Smooth muscle cell (in vitro differentiated cells): Measurements from ENCODE around the gene GDPD5. TPM values are rescaled to one million over a fixed set of nuclear protein-coding genes. Genes with fewer than 3 reads are reported as not detected.

Experiments used
- DNase-seq: peaks from one replicate; lab custom pipeline; 2025; ENCODE audit not compliant: unreplicated experiment; lab: John Stamatoyannopoulos, UW
- H2AFZ ChIP-seq: fragments of 200-600 bp; sonication (generic); 2 replicates; pipeline ENCODE4 v1.6.0; 2016; ENCODE audit warnings: antibody characterized with exemption, low read depth, mild to moderate bottlenecking
- H3F3A ChIP-seq: fragments of 200-600 bp; sonication (generic); 2 replicates; pipeline ENCODE4 v1.6.0; 2017; ENCODE audit warnings: antibody characterized with exemption, low read depth
- H3K27ac ChIP-seq: fragments of 200-600 bp; sonication (generic); 2 replicates; pipeline ENCODE4 v1.5.1; 2016; ENCODE audit warnings: low read depth, mild to moderate bottlenecking
- H3K27me3 ChIP-seq: fragments of 200-600 bp; sonication (generic); 2 replicates; pipeline ENCODE4 v1.6.1; 2016; ENCODE audit warnings: low read depth, mild to moderate bottlenecking
- H3K36me3 ChIP-seq: fragments of 200-600 bp; sonication (generic); 2 replicates; pipeline ENCODE4 v1.5.1; 2016; ENCODE audit warnings: low read depth
- H3K4me1 ChIP-seq: fragments of 200-600 bp; sonication (generic); 2 replicates; pipeline ENCODE4 v1.5.1; 2016; ENCODE audit warnings: low read depth
- H3K4me2 ChIP-seq: fragments of 200-600 bp; sonication (generic); 2 replicates; pipeline ENCODE4 v1.6.0; 2016; ENCODE audit warnings: mild to moderate bottlenecking
- H3K4me3 ChIP-seq: fragments of 200-600 bp; sonication (generic); 2 replicates; pipeline ENCODE4 v1.5.1; 2016; ENCODE audit warnings: mild to moderate bottlenecking
- H3K79me2 ChIP-seq: fragments of 200-600 bp; sonication (generic); 2 replicates; pipeline ENCODE4 v1.6.0; 2016; ENCODE audit warnings: low read depth, mild to moderate bottlenecking
- H3K9ac ChIP-seq: fragments of 200-600 bp; sonication (generic); 2 replicates; pipeline ENCODE4 v1.6.0; 2016; ENCODE audit warnings: low read depth
- H3K9me3 ChIP-seq: fragments of 200-600 bp; sonication (generic); replicated peaks from 2 replicates; pipeline ENCODE4 v1.5.1; 2016; ENCODE audit warnings: low read depth
- H4K20me1 ChIP-seq: fragments of 200-600 bp; sonication (generic); 2 replicates; pipeline ENCODE4 v1.6.0; 2016; ENCODE audit warnings: low read depth
- WGBS: methylation state at CpG from one replicate; pipeline ENCODE4 v1.1.7; 2016; ENCODE audit warnings: low lambda C conversion rate; 5-methylcytosine and 5-hydroxymethylcytosine counted together
- polyA plus RNA-seq: library from polyadenylated mRNA; unstranded; fragments of >200 nt; fragmentation: Nextera tagmentation; extraction: Ambion mirVana; gene quantifications from 2 replicates; pipeline ENCODE4 v1.2.1, GENCODE V29; 2016
- total RNA-seq: library from RNA; depleted of rRNA; stranded (reverse); fragments of >200 nt; gene quantifications from 2 replicates; pipeline ENCODE4 v1.2.3, GENCODE V29; 2014
- TF ChIP-seq, protein P1 (sequence below): fragments of 200-600 bp; sonication (generic); IDR thresholded peaks from 2 replicates; pipeline ENCODE4 v1.5.1; 2017; ENCODE audit warnings: borderline replicate concordance, mild to moderate bottlenecking, antibody characterized with exemption; ENCODE audit not compliant: insufficient read depth, poor library complexity, severe bottlenecking

GDPD5 gene
- total and polyA plus RNA-seq, 2 experiments from 2014 or later = 2.3 to 5.8 TPM

DNA sequence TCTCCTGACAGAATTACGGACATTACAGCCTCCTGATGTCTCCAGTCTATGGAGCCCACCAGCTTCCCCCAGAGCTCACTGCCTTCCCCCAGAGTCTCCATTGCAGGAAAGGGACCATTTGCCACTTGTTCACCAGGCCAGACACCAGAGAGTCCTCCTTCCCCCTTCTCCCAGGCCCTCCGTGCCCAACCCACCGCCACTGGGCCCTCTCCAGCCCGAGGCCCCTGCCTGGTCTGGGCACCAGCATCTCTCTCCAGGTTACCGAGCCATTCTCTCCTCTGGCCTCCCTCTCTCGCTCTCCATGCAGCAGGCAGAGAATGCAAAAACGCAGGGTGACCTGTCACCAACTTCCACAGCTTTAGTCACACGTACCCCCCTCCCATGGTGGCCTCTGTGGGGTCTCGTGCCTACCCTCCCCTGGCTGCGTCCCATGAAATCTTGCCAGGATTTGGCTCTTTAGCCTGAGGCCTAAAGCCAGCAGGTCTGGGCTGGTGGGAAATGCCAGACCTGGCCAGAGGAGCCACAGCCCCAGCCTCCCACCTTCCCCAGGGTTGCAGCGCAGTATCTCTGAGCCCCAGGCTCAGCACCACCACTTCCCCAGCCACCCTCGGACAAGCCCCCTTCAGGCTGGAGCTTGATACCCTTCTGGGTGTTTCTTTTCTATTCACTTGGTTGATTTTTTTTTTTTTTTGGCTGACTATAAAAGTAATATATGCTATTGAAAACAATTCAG lies 29.5 kb upstream of the GDPD5 start:
- peak overlapping the region; percentile 37 for H3K4me2 ChIP-seq
- no peaks in the 10 kb centered on the region for H3K36me3 ChIP-seq
- H3K9me3 ChIP-seq = no peaks in the 10 kb centered on the region
- H3K79me2 ChIP-seq = peaks cover 9% of the 10 kb centered on the region
- H3F3A ChIP-seq = peaks cover 32% of the 10 kb centered on the region
- H3K4me1 ChIP-seq = peaks cover 33% of the 10 kb centered on the region
- peak overlapping the region; percentile 70 for H3K9ac ChIP-seq
- TF ChIP-seq, protein P1, sequence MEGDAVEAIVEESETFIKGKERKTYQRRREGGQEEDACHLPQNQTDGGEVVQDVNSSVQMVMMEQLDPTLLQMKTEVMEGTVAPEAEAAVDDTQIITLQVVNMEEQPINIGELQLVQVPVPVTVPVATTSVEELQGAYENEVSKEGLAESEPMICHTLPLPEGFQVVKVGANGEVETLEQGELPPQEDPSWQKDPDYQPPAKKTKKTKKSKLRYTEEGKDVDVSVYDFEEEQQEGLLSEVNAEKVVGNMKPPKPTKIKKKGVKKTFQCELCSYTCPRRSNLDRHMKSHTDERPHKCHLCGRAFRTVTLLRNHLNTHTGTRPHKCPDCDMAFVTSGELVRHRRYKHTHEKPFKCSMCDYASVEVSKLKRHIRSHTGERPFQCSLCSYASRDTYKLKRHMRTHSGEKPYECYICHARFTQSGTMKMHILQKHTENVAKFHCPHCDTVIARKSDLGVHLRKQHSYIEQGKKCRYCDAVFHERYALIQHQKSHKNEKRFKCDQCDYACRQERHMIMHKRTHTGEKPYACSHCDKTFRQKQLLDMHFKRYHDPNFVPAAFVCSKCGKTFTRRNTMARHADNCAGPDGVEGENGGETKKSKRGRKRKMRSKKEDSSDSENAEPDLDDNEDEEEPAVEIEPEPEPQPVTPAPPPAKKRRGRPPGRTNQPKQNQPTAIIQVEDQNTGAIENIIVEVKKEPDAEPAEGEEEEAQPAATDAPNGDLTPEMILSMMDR = no peak
- H3K27ac ChIP-seq = peak overlapping the region; percentile 99
- H3K27me3 ChIP-seq = no peaks in the 10 kb centered on the region
- H2AFZ ChIP-seq = no peak overlapping the region
- H3K4me3 ChIP-seq = no peak overlapping the region
- no peaks in the 10 kb centered on the region for H4K20me1 ChIP-seq
- 92% methylated on average over 12 of the region's 12 CpGs for WGBS
- DNase-seq = no peak

DNA sequence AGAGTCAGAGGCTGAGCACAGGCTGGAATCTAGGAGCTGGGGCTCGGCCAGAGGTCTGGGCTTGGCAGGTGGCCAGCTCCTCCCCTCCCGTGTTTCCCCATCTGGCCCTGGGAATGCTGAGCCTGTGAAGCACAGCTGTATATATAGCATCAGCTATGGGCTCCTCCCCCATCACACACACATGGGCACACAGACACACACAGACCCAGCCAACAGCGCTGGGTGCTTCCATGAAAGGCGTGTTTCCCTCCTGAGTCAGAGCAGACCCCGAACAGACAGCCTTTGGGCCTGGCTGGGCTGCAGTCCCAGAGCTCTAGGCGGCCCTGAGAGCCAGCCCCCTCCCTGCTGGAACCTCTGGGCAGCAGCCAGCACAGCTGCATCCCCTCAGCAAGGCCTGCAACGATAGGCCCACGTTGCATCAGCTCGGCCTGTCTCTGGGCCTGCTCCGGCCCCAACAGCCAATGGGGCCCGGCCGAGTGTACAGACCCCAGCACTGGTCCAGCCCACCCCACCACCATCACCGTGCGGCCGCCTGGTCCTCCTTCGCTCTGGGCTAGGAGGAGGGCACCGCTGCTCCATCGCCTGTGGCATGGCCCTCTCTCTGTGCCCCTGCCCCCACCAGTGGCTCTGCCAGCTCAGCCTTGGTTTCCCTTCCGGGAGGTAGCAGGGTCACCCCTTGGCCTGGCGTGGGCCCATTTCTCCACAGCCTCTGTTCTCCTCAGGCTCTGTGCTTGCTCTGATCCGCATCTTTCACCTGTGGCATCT lies 28.7 kb upstream of the GDPD5 start:
- Histone ChIP-seq H3K9me3 (no peaks in the 10 kb centered on the region), H3F3A (peaks cover 26% of the 10 kb centered on the region), H3K9ac (peak overlapping the region; percentile 70), H3K27ac (peak overlapping the region; percentile 99), H3K36me3 (no peaks in the 10 kb centered on the region), H3K79me2 (peaks cover 9% of the 10 kb centered on the region), H2AFZ (no peak overlapping the region), H3K4me2 (peak overlapping the region; percentile 37), H3K27me3 (no peaks in the 10 kb centered on the region), H4K20me1 (no peaks in the 10 kb centered on the region), H3K4me3 (no peak overlapping the region), H3K4me1 (peaks cover 29% of the 10 kb centered on the region)
- WGBS = 38% methylated on average over 21 of the region's 21 CpGs
- peak; percentile 98 for DNase-seq
- TF ChIP-seq, protein P1 = no peak

DNA sequence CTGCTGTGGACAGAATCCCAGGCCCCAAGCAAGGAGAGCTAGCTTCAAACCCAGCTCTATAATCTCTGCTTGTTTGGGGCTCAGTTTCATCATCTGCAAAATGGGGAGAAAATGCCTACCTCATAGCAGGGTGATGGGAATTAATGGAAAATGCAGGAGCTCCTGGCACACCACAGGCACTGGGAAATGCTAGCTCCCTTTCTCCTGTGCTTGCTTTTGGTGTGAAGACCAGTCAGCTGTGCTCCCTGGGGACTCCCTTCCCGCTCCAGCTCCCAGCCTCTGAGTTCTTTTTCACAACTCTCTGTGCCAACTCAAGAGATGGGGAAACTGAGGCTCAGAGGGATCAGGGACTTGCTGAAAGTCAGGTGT lies 28.1 kb upstream of the GDPD5 start:
- Histone ChIP-seq H3K79me2 (peaks cover 9% of the 10 kb centered on the region), H3K4me1 (peaks cover 23% of the 10 kb centered on the region), H4K20me1 (no peaks in the 10 kb centered on the region), H3K36me3 (no peaks in the 10 kb centered on the region), H3K9ac (no peak overlapping the region), H3K27me3 (no peaks in the 10 kb centered on the region), H2AFZ (no peak overlapping the region), H3K4me3 (no peak overlapping the region), H3K9me3 (no peaks in the 10 kb centered on the region), H3K4me2 (peak overlapping the region; percentile 2), H3K27ac (peak overlapping the region; percentile 53), H3F3A (peaks cover 21% of the 10 kb centered on the region)
- no peak for DNase-seq
- WGBS = 78% methylated on average over 1 of the region's 1 CpG
- TF ChIP-seq, protein P1 = no peak
